ENCODE results near the gene PEX14.

PEX14 gene

DNA sequence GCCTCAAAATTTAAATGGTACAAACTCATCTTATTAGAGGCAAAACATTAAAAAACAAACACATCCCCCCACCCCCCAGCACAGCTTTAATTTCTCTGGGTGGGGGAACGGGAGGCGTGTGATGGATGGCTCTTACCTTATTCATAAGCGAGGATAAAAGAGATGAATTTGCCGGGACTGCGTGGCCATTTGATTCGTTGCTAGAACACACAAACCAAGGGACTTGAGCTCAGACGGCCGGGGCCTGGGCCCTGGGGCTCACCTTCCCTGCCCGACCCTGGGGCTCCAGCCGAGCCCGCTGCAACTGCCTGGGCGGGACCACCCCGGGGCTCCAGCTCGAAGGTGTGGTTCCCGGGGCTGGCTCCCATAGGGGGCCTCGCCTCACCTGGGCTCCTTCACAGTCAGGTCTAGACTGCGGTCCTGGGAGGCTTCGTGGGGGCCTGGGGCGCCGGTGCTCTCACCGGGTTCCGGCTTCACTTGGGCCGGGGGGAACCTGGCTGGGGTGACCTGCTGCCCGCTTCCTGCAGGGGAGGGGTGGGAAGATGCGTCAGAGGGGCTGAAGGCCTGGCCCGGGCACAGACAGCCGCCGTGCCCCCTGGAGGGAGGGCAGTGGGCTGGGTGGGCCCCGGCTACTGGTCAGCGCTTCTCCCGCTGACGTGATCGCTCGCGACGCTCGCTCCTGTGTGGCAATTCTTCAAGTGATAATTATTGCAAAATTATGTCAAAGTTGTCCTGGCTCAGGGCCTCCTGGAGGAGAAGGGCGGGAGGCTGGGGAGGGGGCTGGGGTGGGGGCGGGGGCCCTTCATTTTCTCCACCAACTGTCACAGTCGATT, 176.0 kb downstream of the PEX14 start:
- DNase-seq (ENCODE audit: low read depth) = no peak

DNA sequence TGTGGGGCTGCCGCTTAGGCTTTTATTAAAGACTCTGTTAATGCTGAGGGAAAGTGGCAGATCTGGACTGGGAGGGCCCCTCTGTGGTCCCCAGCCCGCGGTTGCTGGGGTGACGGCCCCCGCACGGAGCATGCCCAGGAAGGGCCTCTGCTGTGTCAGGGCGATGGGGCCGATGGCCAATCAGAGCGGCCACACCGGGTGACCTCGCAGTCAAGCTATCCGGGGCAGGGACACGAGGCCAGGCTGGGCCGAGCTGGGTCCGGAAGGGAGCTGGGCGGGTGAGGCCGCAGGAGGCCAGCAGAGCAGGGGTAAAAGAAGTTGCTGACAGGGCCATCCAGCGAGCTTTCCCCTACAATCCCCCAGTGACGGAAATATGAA, 176.6 kb downstream of the PEX14 start:
- DNase-seq (ENCODE audit: low read depth) = no peak

DNA sequence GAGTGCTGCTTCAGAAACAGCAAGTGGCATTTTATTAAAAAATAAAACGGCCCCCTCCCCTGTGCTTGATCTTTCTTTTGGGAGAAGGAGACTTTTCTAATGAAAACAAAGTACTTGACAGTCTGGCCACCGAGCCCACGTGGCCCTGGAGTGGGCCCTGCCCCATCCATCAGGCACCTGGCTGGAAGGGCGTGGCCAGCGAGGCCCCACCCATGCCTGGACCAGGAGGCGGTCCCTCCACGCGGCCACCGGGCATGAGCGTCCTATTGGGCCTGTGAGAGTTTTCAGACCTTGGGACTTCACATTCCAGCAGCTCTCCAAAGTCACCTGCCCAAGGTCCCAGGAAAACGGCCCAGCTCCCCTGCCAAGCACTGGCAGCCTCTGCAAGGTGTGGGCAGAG, 177.0 kb downstream of the PEX14 start:
- no peak for DNase-seq (ENCODE audit: low read depth)

DNA sequence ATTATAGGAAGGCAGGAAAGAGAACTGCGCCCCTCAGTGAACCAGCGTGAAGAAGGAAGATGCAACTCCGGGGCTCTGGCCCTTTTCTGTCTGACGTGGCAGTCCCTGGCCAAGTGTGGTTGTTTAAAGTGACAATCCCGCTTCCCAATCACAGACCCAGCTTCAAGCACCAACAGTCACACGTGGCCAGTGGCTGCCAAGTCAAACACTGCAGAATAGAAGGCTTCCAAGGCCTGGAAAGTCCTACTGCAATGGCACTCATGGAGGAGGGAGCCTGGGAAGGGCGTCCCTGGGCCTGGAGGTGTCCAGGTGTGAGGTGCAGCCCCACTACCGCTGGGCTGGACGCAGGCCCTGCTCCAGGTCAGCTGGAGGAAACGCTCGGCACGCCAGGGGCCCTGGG, 177.9 kb downstream of the PEX14 start:
- no peak for DNase-seq (ENCODE audit: low read depth)

DNA sequence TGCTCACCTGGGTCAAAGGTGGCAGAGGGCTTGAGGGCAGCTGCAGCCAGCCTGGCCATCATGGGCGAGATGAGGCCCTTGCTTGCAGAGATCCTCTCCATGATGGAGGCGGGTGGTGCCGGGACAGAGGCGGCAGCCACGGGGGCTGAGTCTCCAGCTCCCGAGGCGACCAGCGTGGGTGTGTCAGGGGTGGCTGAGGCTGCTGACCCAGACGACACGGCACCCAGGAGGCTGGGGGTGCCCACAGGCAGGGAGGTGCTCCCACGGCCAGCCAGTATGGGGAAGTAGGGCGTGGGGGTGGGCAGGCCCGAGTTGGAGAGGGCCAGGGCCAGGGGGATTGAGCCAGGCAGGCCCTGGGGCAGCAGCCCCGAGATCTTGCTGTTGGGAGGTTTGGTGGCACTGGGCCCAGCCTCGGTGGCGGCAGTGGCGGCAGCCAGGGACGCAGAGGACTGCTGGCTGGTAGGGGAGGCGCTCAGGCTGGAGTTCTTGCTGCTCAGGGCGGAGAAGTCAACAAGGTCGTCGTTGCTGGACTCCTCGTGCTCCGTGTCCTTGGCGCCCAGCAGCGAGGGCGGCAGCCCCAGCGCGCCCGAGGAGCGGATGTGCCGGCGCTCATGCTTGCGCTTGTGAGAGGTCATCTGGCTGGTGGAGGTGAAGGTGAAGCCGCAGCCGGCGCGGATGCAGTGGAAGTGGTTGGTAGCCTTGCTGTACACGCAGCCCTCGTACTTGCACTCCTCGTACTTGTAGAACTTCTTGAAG, 178.8 kb downstream of the PEX14 start:
- DNase-seq (ENCODE audit: low read depth) = no peak

DNA sequence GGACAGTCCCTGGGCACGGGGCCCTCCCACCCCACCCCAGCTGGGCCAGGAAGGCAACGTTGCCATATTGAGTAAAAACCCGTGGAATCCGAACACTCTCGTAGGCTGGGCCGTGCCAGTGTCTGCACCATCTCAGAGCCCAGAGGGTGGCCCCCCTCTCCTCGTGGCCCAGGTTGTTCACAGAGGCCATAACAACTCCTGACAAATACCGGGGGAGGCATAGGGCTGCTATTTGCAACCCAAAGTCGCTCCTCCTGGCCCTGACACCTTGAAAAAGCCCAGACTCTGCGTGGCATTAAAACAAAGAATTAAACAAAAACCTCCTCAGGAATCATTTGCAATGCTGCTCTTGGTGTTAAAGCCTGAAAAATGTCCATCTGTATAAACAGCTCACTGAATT, 180.3 kb downstream of the PEX14 start:
- DNase-seq (ENCODE audit: low read depth) = no peak

DNA sequence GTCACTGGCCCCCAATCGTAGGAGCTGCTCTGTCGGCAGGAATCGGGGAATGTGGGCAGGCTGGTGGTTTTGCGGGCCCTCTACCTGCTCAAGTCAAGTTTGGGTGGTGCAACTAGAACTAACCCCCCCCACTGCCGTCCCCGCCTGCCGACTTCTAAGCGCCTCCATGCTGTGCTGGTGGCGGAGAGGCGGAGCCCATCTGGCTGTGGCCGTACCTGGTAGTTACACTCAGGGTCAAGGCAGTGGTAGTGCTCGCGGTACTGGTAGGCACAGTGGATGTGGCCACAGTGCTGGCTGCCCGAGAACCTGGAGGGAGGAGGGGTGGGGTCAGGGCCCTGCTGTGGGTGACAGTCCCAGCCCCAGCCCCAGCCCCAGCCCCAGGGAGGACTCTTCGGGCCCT, 181.7 kb downstream of the PEX14 start:
- DNase-seq (ENCODE audit: low read depth) = no peak

DNA sequence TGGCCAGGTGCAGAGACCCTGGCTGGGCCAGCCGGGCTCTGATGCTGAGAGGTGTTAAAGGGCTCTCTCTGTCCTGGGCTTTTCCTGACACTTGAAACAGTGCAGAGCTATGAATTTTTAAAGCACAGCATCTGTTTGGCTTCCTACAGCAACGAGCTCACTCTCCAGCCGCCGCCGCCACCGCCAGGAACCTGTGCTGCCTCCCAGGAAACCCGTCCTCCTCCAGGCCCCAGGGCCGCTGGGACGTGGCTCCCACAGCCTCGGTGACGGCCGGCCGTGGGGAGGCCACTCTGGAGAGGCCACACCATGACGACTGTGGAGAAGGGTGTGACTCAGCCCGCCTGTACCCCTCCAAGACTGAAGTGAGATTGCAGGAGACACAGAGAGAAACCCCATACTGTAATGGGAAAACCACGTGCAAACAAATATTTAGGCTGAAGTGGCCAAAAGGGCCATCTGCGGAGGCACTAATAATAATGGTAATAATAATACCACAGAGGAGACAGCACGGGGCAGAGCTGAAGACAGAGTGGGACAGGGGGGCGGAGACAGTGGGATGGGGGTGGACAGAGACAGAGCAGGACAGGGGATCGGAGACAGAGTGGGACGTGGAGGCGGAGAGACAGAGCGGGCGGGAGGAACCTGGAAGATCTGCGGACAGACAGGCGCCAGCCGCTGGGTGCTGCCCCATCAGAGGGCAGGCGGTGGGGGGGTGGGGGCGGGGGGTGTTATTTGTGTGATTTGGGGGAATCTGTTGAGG, 182.5 kb downstream of the PEX14 start:
- no peak for DNase-seq (ENCODE audit: low read depth)

DNA sequence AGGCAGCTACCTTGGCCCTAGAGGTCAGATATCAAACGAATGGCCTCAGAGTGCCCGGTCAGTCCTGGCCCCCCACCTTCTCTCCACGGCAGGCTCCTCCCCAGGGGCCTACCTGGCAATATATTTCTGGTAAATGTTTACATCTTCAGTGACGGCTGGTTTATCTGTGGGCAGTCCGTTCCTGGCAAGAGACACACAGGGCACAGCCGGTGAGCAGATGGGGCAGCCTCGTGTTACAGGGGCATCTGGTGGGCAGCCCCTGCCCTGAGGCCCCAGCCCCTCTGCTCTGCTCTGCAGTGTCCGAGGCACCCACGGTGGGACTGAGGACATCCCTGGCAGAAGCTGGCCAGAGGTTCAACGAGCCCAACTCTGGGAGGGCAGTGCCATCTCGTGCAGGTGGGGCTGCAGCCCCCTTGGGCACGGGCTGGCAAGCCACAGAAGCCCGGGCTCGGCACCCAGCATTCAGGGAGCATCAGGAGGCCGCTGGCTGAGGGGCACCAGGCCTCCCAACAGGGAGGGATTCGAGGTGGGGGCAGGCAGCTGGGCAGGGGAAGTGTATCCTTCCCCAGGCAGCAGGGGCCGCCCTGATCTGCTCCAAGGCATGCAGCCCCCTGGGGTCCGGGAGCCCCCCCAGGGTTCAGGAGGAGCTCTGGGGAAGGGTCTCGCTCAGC, 183.8 kb downstream of the PEX14 start:
- DNase-seq (ENCODE audit: low read depth) = no peak

DNA sequence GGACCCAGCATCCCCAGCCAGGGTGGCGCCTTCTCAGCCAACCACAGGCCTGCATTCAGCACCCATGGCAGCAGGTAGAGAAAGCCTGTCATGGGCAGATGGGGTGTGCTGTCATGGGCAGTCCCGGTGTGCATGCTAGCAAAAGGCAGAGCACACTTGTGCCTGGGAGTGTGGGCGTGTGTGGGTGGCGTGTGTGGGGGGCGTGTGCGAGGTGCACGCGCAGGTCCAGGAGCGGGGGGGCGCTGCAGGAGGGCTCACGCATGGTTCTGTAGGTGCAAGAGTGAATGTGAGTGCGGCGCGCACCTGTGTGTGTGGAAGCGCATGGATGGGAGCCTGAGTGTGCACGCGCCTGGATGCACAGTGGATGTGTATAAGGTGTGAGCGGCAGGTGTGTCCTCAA, 184.5 kb downstream of the PEX14 start:
- no peak for DNase-seq (ENCODE audit: low read depth)

DNA sequence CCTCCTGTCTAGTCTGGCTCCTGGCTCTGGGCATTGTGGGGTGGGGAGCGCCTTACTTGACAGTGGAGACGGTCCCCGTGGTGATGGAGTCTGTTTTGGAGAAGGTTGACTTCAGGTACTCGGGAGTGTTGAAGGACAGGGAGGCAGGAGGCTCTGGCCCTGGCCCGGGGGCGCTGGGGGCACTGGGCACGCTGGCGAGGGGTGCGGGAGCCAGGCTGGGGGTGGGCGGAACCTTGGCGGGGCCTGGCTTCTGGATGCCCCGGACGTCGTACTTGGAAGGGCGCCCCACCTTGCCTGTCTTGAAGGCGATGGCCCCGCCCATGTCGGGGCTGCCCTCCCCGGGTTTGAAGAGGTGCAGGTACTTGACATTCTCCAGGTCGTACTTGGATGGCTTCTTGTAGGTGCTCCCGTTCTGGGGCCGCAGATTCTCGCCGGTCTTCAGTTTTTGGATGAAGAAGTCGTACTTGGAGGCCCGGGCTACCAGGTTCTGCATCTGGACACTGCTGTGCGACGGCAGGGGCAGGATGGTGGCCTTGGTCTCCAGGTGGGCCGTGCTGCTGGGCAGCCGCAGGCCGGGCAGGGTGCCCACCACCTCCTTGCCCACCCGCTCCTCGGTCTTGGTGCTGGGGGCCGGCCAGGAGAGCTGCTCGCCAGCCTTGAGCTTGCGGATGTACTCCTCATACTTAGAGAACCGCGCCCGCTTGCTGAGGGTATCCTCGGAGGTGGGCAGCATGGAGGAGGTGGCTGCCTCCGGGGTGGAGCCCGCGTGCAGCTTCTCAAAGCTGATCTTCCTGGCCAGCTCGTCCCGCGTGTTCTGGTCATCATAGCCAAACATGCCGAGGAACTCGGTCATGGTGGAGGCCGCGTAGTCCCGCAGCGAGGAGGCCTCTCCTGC, 185.1 kb downstream of the PEX14 start:
- DNase-seq (ENCODE audit: low read depth) = no peak

DNA sequence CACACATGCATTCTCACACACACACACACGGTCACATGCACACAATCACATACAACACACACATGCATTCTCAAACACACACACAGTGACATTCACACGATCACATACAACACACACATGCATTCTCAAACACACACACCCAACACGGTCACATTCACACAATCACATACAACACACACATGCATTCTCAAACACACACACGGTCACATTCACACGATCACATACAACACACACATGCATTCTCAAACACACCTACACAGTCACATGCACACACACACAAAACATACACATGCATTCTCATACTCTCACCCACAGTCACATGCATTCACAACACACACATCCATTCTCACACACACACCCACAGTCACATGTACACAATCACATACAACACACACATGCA, 186.7 kb downstream of the PEX14 start:
- DNase-seq (ENCODE audit: low read depth) = no peak

DNA sequence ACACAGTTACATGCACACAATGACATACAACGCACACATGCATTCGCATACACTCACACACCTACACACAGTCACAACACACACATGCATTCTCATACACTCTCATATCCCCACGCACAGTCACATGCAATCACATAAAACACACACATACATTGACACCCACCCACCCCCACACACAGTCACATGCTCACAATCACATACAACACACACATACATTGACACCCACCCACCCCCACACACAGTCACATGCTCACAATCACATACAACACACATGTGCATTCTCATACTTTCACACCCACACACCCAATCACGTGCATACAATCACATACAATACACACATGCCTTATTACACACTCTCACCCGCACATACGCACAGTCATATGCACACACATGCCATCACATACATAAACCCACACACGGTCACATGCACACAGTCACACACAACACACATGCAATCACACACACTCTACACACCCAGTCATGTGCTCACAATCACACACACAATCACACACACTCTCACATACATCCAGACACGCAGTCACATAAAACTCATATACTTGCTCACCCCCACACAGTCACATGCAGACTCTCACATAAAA, 187.4 kb downstream of the PEX14 start:
- no peak for DNase-seq (ENCODE audit: low read depth)

DNA sequence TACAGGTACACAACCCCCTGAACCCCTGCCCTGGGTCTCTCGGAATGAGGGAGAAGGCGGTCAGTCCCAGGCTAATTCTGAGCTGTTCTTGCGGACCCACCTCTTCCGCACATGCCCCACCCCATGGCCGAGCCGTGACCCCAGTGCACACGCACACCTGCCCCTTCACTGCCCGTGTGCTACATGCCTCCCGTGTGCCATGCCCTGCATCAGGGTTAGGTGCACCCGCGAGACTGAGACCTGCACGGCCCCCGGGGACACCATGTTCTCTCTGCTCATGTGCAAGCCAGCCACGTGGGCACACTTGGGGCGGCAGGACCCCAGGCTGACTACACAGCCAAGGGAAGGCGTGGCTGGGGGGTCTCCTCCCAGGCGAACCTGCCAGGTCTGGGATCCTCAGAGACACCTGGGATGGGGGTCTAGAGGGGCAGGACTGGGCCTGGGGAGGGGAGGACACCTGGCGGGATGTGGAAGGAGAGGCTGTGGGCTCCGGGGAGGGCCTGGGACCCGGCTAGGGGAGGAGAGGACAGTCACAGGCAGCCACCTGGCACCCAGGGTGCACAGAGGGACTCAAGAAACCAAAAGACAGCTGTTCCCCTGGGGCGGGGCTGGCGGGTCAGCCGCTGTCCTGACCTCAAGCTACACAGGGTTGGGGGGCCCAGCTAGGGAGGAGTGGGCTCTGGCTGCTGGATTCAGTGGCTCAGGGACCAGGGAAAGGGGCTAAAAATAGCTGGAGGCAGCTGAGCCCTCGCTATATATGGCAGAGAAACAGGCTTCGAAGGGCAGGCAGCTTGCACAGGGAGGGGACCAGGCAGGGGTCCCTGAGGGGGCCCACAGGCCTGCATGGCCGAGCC, 188.3 kb downstream of the PEX14 start:
- DNase-seq (ENCODE audit: low read depth) = no peak

DNA sequence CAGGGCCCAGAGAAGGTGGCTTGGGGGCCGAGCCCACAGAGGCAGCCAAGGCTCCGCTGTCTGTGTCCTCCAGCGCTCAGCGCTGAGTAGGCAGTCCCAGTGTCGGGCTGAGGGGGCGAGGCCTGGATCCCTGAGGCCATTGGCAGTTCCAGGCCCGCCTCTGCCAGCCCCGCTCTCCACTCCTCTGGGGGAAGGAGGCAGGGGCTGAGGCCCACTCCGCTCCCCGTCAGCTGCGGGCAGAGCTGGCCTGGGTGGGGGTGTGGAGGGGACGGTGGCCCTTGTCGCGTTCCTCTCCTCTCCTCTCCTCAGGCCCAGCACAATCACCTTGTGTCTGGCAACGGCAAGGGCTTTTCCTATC, 188.9 kb downstream of the PEX14 start:
- DNase-seq (ENCODE audit: low read depth) = no peak

DNA sequence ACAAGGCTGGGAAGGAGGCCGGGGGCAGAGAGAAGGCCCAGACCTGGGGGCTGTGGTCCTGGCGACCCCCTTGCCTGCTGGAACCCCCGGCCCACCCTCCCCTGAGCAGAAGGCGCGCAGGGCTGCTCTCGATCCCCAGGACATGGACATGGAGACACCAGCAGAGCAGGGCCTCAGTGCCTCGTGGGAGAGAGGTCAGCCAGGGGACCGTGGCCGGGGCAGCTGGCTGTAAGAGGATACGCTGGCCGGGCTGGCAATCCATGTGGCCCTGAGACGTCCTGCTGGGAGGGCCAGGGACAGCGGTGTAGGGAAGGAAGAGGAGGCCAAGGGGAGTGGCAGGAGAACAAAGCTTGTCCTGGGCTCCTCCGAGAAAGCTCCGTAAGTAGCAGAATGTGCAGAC, 189.5 kb downstream of the PEX14 start:
- DNase-seq (ENCODE audit: low read depth) = no peak

DNA sequence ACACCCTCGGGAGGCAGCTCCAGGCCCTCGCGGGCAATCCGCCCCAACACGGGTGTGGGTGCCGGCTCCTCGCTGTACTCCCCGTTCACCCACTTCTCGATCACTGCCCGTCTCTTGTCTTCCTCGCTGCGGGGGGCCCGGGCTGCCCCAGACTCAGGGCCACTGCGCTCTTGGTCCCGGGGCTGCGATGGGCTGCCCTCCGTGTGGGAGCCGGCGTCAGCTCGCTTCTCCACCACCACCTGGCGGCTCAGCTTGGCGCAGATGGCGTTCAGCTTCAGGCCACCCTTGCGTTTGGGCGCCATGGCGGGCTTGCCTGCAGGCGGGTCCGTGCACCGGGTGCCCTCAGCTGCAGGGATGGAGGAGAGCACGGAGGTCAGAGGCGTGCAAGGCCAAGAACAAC, 190.5 kb downstream of the PEX14 start:
- no peak for DNase-seq (ENCODE audit: low read depth)

DNA sequence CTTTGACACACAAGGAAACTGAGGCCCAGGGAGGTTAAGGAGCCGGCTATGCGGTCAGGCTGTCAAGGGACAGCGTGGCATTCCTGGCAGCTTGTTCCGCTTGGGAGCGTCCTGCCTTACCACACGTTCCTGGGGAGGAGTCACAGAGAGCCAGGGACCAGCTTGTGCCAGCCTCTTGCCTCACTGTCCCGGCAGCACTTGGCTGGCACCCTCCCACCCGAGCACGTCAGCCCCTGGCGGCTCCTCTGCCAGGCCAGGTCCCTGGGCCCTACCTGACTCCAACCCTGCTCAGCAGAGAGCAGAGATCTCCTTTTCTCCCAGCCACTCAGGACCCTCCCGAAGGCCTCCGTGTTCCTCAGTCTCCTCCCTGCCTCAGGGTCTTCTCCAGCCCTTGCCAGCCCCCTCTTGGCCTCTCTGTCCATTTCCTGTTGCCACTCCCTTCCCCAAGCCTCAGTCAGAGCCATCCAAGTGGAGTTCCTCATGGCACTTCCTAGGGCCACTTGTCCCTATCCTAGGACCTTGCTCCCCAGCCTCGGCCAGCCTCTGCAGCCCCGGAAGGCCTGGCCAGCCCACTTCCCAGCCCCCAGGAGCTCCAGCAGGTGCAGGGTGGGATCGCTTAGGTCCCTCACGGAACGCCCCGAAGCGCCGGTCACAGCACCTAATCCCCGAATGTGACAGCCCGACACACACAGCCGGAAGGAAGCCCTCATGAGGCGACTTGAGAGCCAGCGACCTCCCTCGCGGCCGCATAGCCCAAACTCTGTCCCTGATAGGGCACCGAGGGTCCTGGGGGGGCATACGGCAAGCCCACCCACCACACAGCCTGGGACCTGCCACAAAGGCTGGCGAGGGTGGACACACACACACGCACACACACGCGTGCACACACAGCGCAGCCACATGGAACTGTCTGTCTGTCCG, 191.4 kb downstream of the PEX14 start:
- no peak for DNase-seq (ENCODE audit: low read depth)
